Epithelial cell of proximal tubule (primary cell): Measurements from ENCODE around the gene TBKBP1. TPM values are rescaled to one million over a fixed set of nuclear protein-coding genes. Genes with fewer than 3 reads are reported as not detected.
"Not testable (repeated sequence)": the region's sequence is repeated elsewhere in the genome, so short reads cannot be mapped to it uniquely, and the experiment has no call there.

ENCODE experiments used
- DNase-seq: peaks from one replicate; pipeline ENCODE4 v3.0.0-alpha.2; 2011; ENCODE audit warnings: low read depth
- H3K4me3 ChIP-seq: 2 replicates; pipeline ENCODE4 v1.5.1; 2011; ENCODE audit warnings: low read depth, mild to moderate bottlenecking, low read length
- total RNA-seq: library from RNA; depleted of rRNA; stranded (reverse); fragments of >200 nt; gene quantifications from 2 replicates; pipeline ENCODE4 v1.2.3, GENCODE V29; 2015
- TF ChIP-seq, protein P1 (sequence below): conservative IDR thresholded peaks from 2 replicates; pipeline ENCODE4 v1.5.1; 2012; ENCODE audit warnings: low read depth, mild to moderate bottlenecking, low read length

Gene TBKBP1
- total RNA-seq, 1 donor from 2014 or later, result 4.2 TPM

- TF ChIP-seq, protein P1, sequence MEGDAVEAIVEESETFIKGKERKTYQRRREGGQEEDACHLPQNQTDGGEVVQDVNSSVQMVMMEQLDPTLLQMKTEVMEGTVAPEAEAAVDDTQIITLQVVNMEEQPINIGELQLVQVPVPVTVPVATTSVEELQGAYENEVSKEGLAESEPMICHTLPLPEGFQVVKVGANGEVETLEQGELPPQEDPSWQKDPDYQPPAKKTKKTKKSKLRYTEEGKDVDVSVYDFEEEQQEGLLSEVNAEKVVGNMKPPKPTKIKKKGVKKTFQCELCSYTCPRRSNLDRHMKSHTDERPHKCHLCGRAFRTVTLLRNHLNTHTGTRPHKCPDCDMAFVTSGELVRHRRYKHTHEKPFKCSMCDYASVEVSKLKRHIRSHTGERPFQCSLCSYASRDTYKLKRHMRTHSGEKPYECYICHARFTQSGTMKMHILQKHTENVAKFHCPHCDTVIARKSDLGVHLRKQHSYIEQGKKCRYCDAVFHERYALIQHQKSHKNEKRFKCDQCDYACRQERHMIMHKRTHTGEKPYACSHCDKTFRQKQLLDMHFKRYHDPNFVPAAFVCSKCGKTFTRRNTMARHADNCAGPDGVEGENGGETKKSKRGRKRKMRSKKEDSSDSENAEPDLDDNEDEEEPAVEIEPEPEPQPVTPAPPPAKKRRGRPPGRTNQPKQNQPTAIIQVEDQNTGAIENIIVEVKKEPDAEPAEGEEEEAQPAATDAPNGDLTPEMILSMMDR, result no peak
- no peak overlapping the region for H3K4me3 ChIP-seq
- DNase-seq, result no peak
Observed at GRCh38 chr17:47682138-47682537, 11.8 kb upstream of the TBKBP1 start.

DNA sequence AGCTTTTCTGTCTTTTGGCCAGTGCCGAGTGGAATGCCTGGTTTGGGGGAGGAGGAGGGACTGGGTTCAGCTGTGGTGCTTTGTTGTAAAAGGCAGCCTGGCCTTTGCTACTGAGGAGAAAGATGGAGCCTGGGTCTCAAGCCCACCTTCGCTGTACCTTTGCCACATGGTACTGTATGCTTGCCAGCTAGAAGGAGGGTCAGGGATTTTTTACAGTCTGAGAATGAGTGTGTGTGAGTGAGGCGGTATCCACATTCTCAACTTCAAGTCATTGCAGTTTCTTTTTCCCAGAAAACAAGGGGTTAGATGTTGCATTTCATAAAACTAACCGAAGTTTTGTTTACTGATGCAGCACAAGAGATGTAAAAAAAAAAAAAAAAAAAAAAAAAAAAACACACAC, 11.2 kb upstream of the TBKBP1 start:
- H3K4me3 ChIP-seq, DNase-seq: not testable (repeated sequence)

DNA sequence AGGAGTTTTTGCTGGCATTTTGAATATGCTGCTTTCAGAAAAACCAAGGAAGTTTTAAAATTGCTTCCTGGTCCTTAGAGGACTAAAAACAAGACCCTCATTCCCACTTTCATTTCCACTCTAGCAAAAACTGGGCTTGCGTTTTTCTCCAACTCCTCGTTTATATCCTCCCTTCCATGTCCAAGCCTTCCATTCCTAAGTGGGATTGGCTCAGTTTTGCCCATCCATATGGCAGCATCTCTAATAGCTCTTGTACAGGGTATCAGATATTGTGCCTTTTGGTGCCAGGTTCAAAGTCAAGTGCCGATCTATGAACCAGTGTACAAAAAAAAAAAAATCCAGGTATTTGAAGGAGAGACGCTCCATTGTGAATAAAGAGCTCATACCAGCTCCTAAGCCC, 9.9 kb upstream of the TBKBP1 start:
- no peak for DNase-seq
- H3K4me3 ChIP-seq, result no peak overlapping the region
- TF ChIP-seq, protein P1, result no peak

DNA sequence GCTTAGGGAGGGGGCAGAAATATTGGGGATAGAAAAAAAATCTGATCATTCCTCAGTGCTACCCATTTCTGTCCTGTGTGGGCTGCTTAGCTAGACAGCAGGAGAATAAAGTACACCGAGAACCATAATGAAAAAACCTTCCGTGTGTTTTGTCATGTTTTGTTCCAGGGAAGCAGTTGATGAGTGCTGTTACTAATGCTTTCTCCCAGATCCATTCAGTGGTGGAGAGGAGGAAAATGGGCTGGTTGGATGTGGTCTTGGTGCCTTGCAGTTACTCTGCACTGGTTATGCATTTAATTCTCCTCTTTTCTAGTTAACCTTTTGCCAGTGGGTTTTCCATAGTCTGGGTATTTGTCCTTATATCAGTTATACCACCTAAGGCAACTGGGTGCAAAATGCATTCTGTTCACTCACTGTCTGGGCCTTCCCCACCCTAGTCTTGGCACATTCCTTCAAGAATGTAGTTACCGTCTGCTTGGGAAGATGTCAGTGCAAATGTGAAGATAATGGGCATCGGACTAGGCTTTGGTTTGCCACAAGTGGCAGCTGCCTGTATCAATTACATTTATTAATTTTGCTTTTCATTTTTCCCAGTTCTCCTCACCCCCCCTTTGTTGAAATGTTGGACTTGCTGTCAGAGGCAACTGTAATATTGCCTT, 9.3 kb upstream of the TBKBP1 start:
- TF ChIP-seq, protein P1, result no peak
- H3K4me3 ChIP-seq, result no peak overlapping the region
- no peak for DNase-seq

DNA sequence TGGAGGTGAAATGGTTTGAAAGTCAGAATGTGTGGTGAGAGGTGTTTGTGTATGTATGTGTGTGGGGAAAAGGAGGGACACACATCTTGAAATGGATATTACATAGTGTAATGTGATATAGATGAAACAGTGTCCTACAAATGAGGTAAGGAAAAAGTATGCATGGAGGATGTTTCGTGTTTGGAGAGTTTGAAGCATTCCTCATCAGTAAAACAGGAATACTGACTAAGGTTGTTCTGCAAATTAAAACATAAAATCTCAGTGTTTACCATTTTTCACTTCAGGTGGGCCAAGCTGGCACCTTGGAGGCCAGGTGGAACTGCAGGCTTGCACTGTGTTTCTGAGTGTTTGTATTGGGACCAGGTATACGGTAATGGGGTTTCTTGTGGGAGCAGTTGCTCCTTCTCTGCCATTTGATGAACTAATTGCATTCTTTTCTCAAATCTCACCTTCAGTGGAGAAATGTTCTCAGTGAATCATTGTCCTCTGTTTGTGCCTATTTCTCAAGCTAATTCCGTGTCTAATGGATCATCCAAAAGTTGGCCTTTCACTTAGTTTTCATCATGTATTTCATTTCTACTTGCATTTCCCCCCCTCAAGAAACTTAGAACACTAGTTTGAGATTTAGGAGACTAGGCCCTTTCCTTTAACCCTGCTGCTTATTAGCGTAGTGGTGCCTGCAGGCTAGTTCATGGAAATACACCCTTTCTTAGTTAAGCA, 8.2 kb upstream of the TBKBP1 start:
- no peak overlapping the region for H3K4me3 ChIP-seq
- TF ChIP-seq, protein P1, result no peak
- DNase-seq, result peak; percentile 62

DNA sequence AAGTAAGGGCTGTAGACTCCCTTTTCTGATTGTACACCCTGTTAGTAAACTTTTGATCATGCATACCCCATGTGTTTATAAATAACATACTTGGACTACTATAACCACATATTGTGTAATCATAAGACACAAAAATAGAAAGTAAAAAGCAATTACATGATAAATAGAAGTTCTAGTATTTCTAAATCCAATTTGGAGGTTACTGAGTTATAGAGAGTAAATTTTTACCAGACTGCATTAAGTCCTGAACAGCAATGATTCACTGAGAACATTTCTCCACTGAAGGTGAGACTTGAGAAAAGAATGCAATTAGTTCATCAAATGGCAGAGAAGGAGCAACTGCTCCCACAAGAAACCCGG, 7.7 kb upstream of the TBKBP1 start:
- no peak overlapping the region for H3K4me3 ChIP-seq
- TF ChIP-seq, protein P1, result no peak
- DNase-seq, result peak; percentile 82

GRCh38 chr17:47686664-47687327, 7.2 kb upstream of the TBKBP1 start:
- TF ChIP-seq, protein P1, result no peak

More at GRCh38 chr17:47686664-47687327, 7.2 kb upstream of the TBKBP1 start:
- H3K4me3 ChIP-seq, result no peak overlapping the region
- no peak for DNase-seq
